Loucy (cell line): ENCODE measurements around the gene CLINT1.
A peak's percentile ranks its signal among the peaks of the same experiment; 100 is the strongest.

ENCODE experiments used
- H2AFZ ChIP-seq: fragments of 200-600 bp; sonication (generic); 2 replicates; pipeline ENCODE4 v1.6.0; 2016; ENCODE audit warnings: antibody characterized with exemption, mild to moderate bottlenecking, low read length, moderate library complexity
- H3F3A ChIP-seq: fragments of 200-600 bp; 2 replicates; pipeline ENCODE4 v1.6.0; 2016; ENCODE audit warnings: antibody characterized with exemption, low read depth, mild to moderate bottlenecking
- H3K27me3 ChIP-seq: fragments of 200-600 bp; sonication (generic); 2 replicates; pipeline ENCODE4 v1.6.1; 2014; ENCODE audit warnings: low read length, mild to moderate bottlenecking; ENCODE audit not compliant: insufficient read depth, poor library complexity, severe bottlenecking
- H3K36me3 ChIP-seq: fragments of 200-600 bp; sonication (generic); 2 replicates; pipeline ENCODE4 v1.6.1; 2016; ENCODE audit warnings: low read length; ENCODE audit not compliant: insufficient read depth
- H3K4me1 ChIP-seq: fragments of 200-600 bp; sonication (generic); 2 replicates; pipeline ENCODE4 v1.5.1; 2014; ENCODE audit warnings: low read length, mild to moderate bottlenecking; ENCODE audit not compliant: insufficient read depth, poor library complexity, severe bottlenecking
- H3K4me2 ChIP-seq: fragments of 200-600 bp; sonication (generic); 2 replicates; pipeline ENCODE4 v1.6.0; 2014; ENCODE audit warnings: antibody characterized with exemption, low read length, low read depth, mild to moderate bottlenecking; ENCODE audit not compliant: poor library complexity, severe bottlenecking
- H3K4me3 ChIP-seq: fragments of 200-600 bp; sonication (generic); 2 replicates; pipeline ENCODE4 v1.5.1; 2014; ENCODE audit warnings: low read length, mild to moderate bottlenecking, mixed read lengths; ENCODE audit not compliant: poor library complexity, severe bottlenecking
- H3K79me2 ChIP-seq: fragments of 200-600 bp; sonication (generic); 2 replicates; pipeline ENCODE4 v1.6.1; 2014; ENCODE audit warnings: low read length; ENCODE audit not compliant: insufficient read depth
- H3K9ac ChIP-seq: fragments of 200-600 bp; sonication (generic); 2 replicates; pipeline ENCODE4 v1.6.0; 2014; ENCODE audit warnings: mild to moderate bottlenecking, low read depth, low read length, moderate library complexity; ENCODE audit not compliant: poor library complexity, severe bottlenecking
- H3K9me2 ChIP-seq: fragments of 200-600 bp; sonication (generic); replicated peaks from 2 replicates; pipeline ENCODE4 v1.6.1; 2016; ENCODE audit warnings: low read depth, low read length, mixed read lengths
- H3K9me3 ChIP-seq: fragments of 200-600 bp; sonication (generic); 2 replicates; pipeline ENCODE4 v1.6.1; 2014; ENCODE audit warnings: mild to moderate bottlenecking, antibody characterized with exemption, low read length, low read depth; ENCODE audit not compliant: insufficient read depth
- H4K20me1 ChIP-seq: fragments of 200-600 bp; sonication (generic); 2 replicates; pipeline ENCODE4 v1.6.0; 2014; ENCODE audit warnings: antibody characterized with exemption, low read length, mild to moderate bottlenecking; ENCODE audit not compliant: insufficient read depth, poor library complexity, severe bottlenecking
- CTCF ChIP-seq: fragments of 200-600 bp; sonication (generic); conservative IDR thresholded peaks from 2 replicates; pipeline ENCODE4 v1.5.1; 2014; ENCODE audit warnings: mild to moderate bottlenecking, antibody characterized with exemption, low read length
- EZH2phosphoT487 ChIP-seq: fragments of 200-600 bp; IDR thresholded peaks from 2 replicates; pipeline ENCODE4 v1.6.1; 2018; ENCODE audit warnings: antibody characterized with exemption, mild to moderate bottlenecking, moderate library complexity, borderline replicate concordance

Gene CLINT1

GRCh38 chr5:157903117-157903450, 44.1 kb upstream of the CLINT1 start:
- Histone ChIP-seq H3K9me3 (no peaks in the 10 kb centered on the region), H3F3A (no peaks in the 10 kb centered on the region), H2AFZ (no peak overlapping the region), H4K20me1 (no peaks in the 10 kb centered on the region), H3K4me1 (peaks cover 7% of the 10 kb centered on the region), H3K36me3 (no peaks in the 10 kb centered on the region), H3K27me3 (no peaks in the 10 kb centered on the region), H3K9me2 (no peaks in the 10 kb centered on the region), H3K79me2 (no peaks in the 10 kb centered on the region), H3K4me2 (peak overlapping the region; percentile 16), H3K9ac (no peak overlapping the region), H3K4me3 (no peak overlapping the region)
- TF ChIP-seq EZH2phosphoT487 (no peak), CTCF (no peak)

- peaks cover 7% of the 10 kb centered on the region for H3K4me1 ChIP-seq
- H3F3A ChIP-seq = no peaks in the 10 kb centered on the region
- no peak overlapping the region for H3K9ac ChIP-seq
- no peaks in the 10 kb centered on the region for H3K27me3 ChIP-seq
- peak overlapping the region; percentile 16 for H3K4me2 ChIP-seq
- H3K79me2 ChIP-seq = no peaks in the 10 kb centered on the region
- TF ChIP-seq CTCF (no peak), EZH2phosphoT487 (no peak)
- no peak overlapping the region for H3K4me3 ChIP-seq
- no peaks in the 10 kb centered on the region for H4K20me1 ChIP-seq
- no peak overlapping the region for H2AFZ ChIP-seq
- no peaks in the 10 kb centered on the region for H3K9me2 ChIP-seq
- no peaks in the 10 kb centered on the region for H3K9me3 ChIP-seq
- no peaks in the 10 kb centered on the region for H3K36me3 ChIP-seq
Observed at GRCh38 chr5:157902449-157903116, 43.6 kb upstream of the CLINT1 start.

GRCh38 chr5:157900644-157901043, 41.7 kb upstream of the CLINT1 start:
- no peaks in the 10 kb centered on the region for H3K9me3 ChIP-seq
- no peaks in the 10 kb centered on the region for H3K79me2 ChIP-seq
- peak overlapping the region; percentile 68 for H2AFZ ChIP-seq
- TF ChIP-seq CTCF = no peak
- no peak for TF ChIP-seq EZH2phosphoT487
- H3K9ac ChIP-seq = no peak overlapping the region
- H4K20me1 ChIP-seq = no peaks in the 10 kb centered on the region
- no peaks in the 10 kb centered on the region for H3K27me3 ChIP-seq
- H3K9me2 ChIP-seq = no peaks in the 10 kb centered on the region
- peaks cover 7% of the 10 kb centered on the region for H3K4me1 ChIP-seq
- H3K4me3 ChIP-seq = no peak overlapping the region
- no peak overlapping the region for H3K4me2 ChIP-seq
- H3K36me3 ChIP-seq = no peaks in the 10 kb centered on the region
- no peaks in the 10 kb centered on the region for H3F3A ChIP-seq
